ENCODE measurements around the gene CDC14A. TPM values are rescaled to one million over a fixed set of nuclear protein-coding genes. Genes with fewer than 3 reads are reported as not detected.
"Not testable (repeated sequence)": the region's sequence is repeated elsewhere in the genome, so short reads cannot be mapped to it uniquely, and the experiment has no call there.

Gene CDC14A
- total RNA-seq, 1 donor from 2014 or later, result 0.79 TPM

GRCh38 chr1:100366209-100366525 lies 13.9 kb downstream of the CDC14A start:
- DNase-seq (ENCODE audit: low read depth), result no peak
- no peak overlapping the region for H3K4me3 ChIP-seq (ENCODE audit: low read depth, low read length)
- no peak for FAIRE-seq
- H3K27me3 ChIP-seq (ENCODE audit: control insufficient read depth, insufficient read depth, low read length), result no peaks in the 10 kb centered on the region
- TF ChIP-seq, protein P1, sequence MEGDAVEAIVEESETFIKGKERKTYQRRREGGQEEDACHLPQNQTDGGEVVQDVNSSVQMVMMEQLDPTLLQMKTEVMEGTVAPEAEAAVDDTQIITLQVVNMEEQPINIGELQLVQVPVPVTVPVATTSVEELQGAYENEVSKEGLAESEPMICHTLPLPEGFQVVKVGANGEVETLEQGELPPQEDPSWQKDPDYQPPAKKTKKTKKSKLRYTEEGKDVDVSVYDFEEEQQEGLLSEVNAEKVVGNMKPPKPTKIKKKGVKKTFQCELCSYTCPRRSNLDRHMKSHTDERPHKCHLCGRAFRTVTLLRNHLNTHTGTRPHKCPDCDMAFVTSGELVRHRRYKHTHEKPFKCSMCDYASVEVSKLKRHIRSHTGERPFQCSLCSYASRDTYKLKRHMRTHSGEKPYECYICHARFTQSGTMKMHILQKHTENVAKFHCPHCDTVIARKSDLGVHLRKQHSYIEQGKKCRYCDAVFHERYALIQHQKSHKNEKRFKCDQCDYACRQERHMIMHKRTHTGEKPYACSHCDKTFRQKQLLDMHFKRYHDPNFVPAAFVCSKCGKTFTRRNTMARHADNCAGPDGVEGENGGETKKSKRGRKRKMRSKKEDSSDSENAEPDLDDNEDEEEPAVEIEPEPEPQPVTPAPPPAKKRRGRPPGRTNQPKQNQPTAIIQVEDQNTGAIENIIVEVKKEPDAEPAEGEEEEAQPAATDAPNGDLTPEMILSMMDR (IDR thresholded peaks at IDR 0.05; ENCODE audit: insufficient read depth, low read length, severe bottlenecking), result no peak
- H3K36me3 ChIP-seq (ENCODE audit: control insufficient read depth, insufficient read depth, low read length), result no peaks in the 10 kb centered on the region

- H3K4me3 ChIP-seq (ENCODE audit: low read depth, low read length); H3K36me3 ChIP-seq (ENCODE audit: control insufficient read depth, insufficient read depth, low read length); FAIRE-seq; H3K27me3 ChIP-seq (ENCODE audit: control insufficient read depth, insufficient read depth, low read length); DNase-seq (ENCODE audit: low read depth): not testable (repeated sequence)
Observed at GRCh38 chr1:100369339-100369738, 17.0 kb downstream of the CDC14A start.

DNA sequence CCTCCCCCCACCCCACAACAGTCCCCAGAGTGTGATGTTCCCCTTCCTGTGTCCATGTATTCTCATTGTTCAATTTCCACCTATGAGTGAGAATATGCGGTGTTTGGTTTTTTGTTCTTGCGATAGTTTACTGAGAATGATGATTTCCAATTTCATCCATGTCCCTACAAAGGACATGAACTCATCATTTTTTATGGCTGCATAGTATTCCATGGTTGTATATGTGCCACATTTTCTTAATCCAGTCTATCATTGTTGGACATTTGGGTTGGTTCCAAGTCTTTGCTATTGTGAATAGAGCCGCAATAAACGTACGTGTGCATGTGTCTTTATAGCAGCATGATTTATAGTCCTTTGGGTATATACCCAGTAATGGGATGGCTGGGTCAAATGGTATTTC lies 21.6 kb downstream of the CDC14A start:
- not testable (repeated sequence) for H3K27me3 ChIP-seq (ENCODE audit: control insufficient read depth, insufficient read depth, low read length); FAIRE-seq; DNase-seq (ENCODE audit: low read depth); H3K36me3 ChIP-seq (ENCODE audit: control insufficient read depth, insufficient read depth, low read length); H3K4me3 ChIP-seq (ENCODE audit: low read depth, low read length)

- not testable (repeated sequence) for DNase-seq (ENCODE audit: low read depth); H3K36me3 ChIP-seq (ENCODE audit: control insufficient read depth, insufficient read depth, low read length); H3K4me3 ChIP-seq (ENCODE audit: low read depth, low read length); FAIRE-seq; H3K27me3 ChIP-seq (ENCODE audit: control insufficient read depth, insufficient read depth, low read length)
Observed at GRCh38 chr1:100376890-100377289, 24.6 kb downstream of the CDC14A start.

DNA sequence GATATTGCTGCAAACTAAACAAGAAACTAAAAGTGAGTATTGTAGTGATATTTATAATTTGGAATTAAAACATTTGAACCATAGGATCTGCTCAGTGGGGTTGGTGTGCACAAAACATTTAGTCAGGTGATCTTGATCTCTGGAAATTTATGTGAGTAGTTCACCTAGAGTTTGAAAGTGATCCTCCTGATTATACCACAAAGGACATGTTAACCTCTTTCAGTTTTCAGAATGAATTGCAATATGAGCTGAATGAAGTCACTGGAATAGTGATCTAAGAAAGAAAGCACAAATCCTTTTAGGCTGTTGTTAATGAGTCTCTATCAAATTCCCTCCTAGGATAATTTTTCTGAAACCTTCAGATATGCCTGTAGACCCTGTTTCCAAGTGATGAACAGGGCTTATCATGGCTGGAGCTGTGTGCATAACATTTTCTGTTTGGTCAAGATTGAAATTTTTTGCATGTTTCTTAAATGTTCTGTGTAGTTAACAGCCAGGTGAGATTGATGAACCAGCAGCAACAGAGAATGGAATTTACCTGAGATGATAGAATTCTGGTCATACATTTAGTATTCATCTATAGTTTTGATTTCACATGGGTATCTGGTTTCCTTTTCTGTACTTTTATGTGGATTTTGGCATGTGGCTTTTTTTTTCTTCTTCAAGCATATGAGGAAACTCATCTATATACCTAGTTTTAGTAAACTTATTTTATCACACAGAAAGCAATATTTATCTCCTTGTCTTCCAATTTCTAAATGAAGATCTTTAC lies 25.5 kb downstream of the CDC14A start:
- FAIRE-seq (no peak), DNase-seq (ENCODE audit: low read depth) (no peak)
- H3K36me3 ChIP-seq (ENCODE audit: control insufficient read depth, insufficient read depth, low read length), result no peaks in the 10 kb centered on the region

DNA sequence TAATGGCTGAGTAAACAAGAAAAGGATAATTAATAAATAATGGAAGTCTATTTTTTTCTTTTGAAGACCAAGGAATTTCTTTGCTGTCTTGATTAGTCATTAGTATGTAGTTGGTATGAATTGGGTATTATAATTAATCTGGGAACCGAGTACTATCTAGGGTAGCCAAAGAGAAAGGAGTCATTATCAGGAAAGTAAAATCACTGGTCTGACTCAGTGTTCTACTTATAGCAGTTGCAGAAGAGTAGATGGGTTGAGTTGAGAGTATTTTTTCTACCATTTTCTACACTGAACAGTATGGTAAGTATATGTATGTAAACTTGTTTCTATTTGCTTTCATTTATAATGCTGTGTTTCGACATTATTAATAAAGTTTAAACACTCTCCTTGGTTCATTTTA lies 26.6 kb downstream of the CDC14A start:
- TF ChIP-seq, protein P1 (IDR thresholded peaks at IDR 0.05; ENCODE audit: insufficient read depth, low read length, severe bottlenecking), result no peak
- DNase-seq (ENCODE audit: low read depth) (no peak), FAIRE-seq (no peak)
- Histone ChIP-seq H3K4me3 (ENCODE audit: low read depth, low read length) (no peak overlapping the region), H3K36me3 (ENCODE audit: control insufficient read depth, insufficient read depth, low read length) (no peaks in the 10 kb centered on the region), H3K27me3 (ENCODE audit: control insufficient read depth, insufficient read depth, low read length) (no peaks in the 10 kb centered on the region)

More for the DNA sequence above, 25.5 kb downstream of the CDC14A start:
- TF ChIP-seq, protein P1 (IDR thresholded peaks at IDR 0.05; ENCODE audit: insufficient read depth, low read length, severe bottlenecking), result no peak
- Histone ChIP-seq H3K4me3 (ENCODE audit: low read depth, low read length) (no peak overlapping the region), H3K27me3 (ENCODE audit: control insufficient read depth, insufficient read depth, low read length) (no peaks in the 10 kb centered on the region)

DNA sequence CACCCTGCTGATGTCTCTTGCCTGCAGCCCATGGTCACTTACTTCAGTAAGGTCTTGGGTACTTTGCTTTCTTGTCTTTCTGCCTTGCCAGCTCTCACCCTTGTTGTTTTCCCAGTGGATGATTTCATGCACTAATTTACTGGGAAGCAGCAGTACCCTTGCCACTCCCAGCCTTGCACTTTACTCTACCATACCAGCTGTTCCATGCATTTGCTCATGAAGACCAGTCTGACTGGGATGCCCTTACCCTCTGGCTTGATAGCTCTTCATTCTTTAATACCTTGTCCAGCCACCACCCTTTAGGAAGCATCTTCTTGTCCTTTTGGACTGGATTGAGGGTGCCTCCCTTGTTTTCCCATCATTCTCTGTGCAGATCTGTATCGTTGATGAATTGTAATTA lies 28.3 kb downstream of the CDC14A start:
- Histone ChIP-seq H3K4me3 (ENCODE audit: low read depth, low read length) (no peak overlapping the region), H3K36me3 (ENCODE audit: control insufficient read depth, insufficient read depth, low read length) (no peaks in the 10 kb centered on the region), H3K27me3 (ENCODE audit: control insufficient read depth, insufficient read depth, low read length) (no peaks in the 10 kb centered on the region)
- DNase-seq (ENCODE audit: low read depth), result no peak
- FAIRE-seq, result no peak
- TF ChIP-seq, protein P1 (IDR thresholded peaks at IDR 0.05; ENCODE audit: insufficient read depth, low read length, severe bottlenecking), result no peak
